ENCODE results near the gene HAND1.

HAND1 gene

DNA sequence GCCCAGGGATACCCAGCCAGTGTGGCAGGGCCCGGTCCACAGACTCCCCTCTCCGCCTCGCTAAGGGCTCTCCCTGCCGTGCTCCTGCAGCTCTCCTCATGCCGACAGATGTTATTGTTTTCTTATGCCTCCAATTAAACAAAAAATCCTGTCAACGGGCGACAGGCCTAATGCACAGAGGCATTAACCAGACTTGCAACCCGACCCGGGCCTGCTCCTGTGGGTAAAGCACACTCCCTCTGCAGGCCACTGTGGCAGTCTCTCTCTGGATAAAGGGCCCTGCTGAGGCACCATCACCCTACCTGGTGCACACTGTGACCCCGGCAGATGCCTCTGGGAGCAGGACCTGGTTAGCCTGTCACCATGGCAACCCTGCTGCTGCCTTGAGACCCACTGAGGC, 27.5 kb upstream of the HAND1 start:
- DNase-seq: no peak

- no peak for DNase-seq
These were observed 25.6 kb upstream of the HAND1 start for GRCh38 chr5:154503698-154504039.

DNA sequence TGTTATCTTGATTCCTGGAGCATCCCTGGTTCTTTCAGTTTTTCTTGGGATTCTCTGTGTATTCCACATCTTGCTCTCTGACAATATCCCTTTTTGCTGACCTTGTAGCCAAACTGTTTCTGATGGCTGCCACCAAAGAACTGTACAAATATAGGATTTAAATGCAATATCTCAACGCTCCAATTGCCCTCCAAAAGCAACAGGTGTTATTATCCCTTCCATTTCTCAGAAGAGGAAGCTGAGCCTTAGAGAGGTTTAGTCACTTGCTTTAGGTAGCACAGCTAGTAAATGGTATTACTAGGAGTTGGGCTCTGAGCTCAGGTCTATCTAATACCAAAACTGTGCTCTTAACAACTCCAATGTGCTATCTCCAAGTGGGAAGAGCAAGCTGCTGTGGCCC, 24.2 kb upstream of the HAND1 start:
- no peak for DNase-seq

DNA sequence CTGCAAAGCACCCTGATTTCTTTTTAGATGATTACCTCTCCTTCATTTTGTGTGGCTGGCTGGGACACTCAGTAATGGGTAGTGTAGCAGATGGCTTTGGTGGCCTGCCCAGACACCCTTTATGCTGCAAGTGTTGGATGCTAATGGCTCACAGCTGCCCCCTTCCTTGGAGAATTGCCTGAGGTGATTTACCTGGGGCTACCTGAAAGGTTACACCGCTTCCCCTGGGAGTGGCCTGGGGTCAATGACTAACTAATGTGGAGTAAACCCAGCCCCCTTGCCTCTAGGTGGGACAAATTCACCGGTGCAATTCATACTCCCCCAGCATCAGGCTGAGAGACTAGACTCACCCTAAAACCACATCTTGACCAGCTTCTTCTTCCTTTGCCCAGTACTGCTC, 23.5 kb upstream of the HAND1 start:
- DNase-seq: no peak

- no peak for DNase-seq
These were observed 21.0 kb upstream of the HAND1 start for GRCh38 chr5:154498994-154499393.

DNA sequence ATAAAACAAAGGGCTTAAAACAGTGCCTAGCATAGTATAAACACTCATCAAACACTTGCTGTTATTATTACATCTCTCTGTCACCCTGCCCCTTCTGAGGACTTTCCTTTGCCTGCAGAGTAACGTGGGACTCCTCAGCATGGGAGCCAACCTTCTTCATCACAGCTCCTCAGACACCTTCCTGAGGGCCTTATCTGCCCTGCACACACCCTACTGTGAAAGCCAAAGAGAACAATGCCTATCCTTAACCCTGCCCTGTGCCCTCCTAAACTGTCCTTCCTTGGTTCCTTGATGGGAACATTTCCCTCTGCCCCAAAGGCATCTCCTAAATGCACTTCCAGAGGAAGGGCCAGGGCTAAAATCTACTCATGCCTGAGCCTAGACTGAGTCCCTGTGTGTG, 20.6 kb upstream of the HAND1 start:
- DNase-seq: no peak

DNA sequence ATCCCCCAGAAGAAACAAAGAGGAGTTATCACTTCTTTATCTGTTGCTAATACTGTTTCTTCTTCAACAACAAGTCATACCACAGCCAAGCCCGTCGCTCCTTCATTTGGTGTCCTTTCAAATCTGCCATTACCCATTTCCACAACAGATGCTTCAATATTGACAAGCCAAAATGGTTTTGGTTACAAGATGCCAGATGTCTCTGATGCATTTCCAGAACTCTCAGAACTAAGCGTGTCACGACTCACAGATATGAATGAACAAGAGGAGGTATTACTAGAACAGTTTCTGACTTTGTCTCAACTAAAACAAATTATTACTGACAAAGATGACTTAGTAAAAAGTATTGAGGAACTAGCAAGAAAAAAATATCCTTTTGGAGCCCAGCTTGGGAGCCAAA, 16.0 kb upstream of the HAND1 start:
- DNase-seq: no peak

GRCh38 chr5:154493274-154493673, 15.2 kb upstream of the HAND1 start:
- no peak for DNase-seq

- DNase-seq: no peak
These were observed 13.9 kb upstream of the HAND1 start for GRCh38 chr5:154491941-154492340.

DNA sequence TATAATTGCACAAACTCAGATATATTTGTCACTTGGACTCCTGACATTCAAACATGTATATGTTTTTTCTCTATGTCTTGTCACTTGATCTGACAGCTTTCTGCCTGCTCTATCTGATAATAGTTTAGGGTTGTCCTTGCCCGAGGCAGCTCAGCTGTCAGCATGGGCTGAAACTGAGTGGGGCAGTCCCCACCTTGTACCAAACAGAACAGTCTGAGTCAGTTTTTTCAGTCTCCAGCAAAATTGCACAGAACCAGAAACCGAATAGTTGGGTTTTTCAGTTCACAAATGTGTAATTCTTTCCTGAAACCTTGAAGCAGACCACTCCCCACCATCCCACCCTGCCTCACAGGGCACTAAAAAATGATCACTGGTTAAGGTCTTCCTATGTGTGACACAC, 9.5 kb upstream of the HAND1 start:
- peak; percentile 79 for DNase-seq

- DNase-seq: no peak
These were observed 8.4 kb upstream of the HAND1 start for GRCh38 chr5:154486427-154486866.

DNA sequence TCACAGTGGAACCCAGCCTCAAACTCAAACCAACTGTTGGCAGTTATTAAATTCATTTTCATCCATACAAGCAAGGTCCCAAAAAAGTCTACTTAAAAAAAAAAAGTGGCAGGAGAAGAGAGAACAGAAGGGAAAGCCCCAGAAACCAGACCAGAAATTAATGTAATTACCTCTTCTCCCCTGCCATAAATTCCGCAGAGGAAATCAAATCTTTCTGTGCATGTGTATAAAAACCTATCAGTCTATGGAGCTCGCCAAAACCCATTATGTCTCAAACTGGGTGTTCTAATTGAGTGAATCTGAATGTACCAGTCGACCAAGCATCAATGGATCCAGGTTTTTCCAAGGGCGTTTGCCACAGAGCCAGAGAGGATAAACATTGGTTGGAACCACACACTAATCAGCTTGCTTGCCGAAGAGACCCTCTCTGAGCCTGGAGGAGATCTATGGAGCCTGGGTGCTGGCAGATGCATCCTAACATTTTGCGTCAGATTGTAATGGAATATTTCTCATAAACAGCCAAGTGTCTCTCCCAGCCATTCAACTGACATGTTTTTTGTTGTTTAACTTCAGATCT, 7.9 kb upstream of the HAND1 start:
- no peak for DNase-seq

- DNase-seq: no peak
These were observed 7.1 kb upstream of the HAND1 start for GRCh38 chr5:154485096-154485491.

DNA sequence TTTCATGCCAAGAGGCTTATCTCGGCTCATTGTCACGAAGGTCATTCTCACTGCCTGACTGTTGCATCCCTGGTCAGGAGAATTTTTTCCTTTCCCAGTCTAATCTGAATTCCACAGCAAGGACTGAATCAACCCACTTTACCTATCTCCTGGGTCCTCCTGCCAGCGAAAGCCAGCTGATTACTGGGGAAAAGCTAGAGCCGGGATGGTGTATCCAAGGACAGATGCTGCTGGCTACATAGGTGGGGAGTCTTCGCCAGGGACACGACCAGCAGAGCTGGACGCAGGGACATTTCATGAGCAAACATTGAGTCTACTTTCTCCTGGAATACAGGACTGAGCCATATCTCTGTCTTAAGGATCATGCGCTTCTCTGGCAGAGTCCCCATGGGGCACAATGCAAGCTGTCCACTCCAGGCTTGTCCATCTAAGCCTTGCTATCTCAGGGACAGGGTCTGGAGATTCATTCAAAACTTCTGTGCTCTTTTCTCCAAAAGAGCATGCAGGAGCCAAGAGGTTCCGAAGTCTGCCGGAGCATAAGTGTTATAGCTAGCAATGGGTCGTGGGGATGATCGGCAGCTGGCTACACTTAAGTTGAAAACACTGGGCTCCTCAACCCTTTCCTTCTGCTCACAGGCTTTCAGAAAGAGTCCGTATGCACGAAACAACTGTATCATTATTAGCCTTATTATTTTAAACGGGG, 6.5 kb upstream of the HAND1 start:
- no peak for DNase-seq

DNA sequence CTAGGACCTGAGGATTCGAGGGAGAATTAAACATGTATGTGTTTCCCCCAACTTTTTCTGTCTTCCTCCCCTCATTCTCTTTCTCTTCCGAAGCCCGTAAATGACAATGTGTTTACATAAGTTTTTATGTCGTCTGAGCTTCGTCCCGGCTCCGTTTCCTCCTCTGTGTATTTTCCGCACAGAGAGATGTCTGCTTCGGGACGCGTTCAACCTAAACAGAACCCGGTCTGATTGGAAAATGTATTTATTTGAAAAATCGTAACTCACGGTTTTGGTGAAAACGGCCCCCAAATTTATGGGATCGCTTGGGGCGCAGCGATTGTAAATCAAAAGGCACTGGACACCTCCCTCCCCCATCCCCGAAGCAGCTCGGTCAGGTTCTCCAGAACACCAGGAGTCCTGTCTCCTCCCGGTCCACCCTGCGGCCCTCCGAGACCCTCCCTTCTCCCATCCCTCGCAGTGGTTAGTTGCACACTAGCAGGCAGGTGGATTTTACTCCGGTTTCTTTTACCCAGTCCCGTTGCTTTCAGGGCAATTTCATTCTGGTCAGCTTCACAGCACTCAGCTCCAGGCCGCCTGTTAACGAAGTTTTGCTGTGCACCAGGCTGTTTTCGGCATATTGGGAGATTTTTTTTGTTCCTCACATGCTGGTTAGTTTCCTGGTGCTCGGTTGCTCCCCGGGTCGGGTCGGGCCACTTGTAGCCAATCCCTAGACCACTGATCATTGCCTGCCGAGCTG, 5.8 kb upstream of the HAND1 start:
- no peak for DNase-seq

- no peak for DNase-seq
These were observed 4.8 kb upstream of the HAND1 start for GRCh38 chr5:154482528-154483449.

- DNase-seq: no peak
These were observed 3.8 kb upstream of the HAND1 start for GRCh38 chr5:154481584-154482381.

GRCh38 chr5:154480847-154481246, 2.8 kb upstream of the HAND1 start:
- DNase-seq: no peak

DNA sequence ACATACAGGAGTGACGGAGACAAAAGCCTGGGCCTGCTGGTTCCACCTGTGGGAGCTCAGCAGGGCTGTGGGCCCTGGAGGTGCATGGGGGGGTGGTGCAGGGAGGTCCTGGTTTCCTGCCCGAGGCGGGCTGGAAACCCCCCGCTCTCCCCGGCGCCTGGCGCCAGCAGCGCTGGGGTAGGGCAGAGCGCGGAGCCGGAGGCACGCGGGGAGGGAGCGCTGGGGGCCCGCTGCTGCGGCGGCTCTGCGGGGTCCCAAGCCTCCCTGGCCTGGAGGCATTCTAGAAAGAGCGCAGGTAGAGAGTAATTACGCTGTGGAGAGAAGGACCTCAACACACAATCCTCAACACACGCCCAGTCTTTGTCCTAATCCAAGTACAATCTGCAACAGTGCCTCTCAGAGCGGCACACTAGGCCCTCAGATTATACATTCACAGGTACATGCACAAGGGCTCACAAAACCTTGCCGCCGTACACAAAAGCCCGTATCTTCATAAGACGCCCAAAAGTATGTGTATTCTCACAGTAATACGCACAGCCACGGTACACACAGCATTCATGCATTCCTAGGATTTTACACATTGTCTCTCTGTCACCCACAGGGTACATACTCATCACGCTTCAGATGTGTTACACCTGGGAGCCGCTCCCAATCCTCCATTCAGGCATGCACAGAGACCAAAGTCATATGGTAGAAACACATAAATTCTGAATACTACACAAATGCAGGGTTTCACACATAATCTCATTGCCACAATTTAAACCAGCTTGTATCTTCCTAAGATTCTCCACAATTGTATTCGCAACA, 2.1 kb upstream of the HAND1 start:
- no peak for DNase-seq

DNA sequence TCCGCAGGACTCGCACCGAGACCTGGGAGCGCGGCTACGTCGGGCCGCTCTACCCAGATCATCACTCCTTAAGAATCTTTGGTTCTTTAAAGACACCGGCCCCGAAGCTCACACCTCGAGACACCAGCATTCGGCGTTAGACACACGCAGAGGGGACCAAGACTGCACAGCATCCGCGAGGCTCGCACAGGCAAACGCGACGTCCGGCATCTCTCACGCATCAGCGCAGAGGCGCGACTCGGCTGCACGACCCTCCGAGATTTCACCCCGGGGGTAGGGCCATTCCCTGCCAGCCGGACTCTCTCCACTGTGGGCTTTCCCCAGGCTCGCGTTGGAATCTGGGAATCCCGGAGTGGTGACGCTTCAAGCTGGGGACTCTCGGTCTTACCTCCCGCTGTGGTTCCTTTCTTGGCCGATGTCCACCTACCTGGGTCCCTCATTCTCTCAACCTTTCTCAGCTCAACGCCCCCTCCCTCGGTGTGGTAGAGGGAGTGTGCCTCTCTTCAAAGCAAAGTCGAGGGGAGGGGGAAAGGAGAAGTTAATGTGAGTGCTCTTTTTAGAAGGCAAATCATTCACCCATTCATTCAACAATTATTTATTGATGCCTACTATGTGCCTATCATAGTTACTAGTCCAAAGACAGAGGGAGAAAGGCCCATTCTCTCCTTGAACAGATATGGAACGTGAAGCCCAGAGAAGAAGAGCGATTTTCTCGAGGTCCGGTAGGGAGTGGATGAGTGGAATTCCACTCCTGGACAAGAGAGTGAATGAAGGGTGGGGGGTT, 1.3 kb upstream of the HAND1 start:
- no peak for DNase-seq

GRCh38 chr5:154478752-154479159, 729 bp upstream of the HAND1 start:
- DNase-seq: no peak
